ENCODE data around the gene TK2. TPM values are rescaled to one million over a fixed set of nuclear protein-coding genes. Genes with fewer than 3 reads are reported as not detected.
A peak's percentile ranks its signal among the peaks of the same experiment; 100 is the strongest.

TK2 gene
- total RNA-seq, 2 donors from 2014 or later = 7.9 to 11.5 TPM

- no peak for TF ChIP-seq CTCF (conservative IDR thresholded peaks at IDR 0.05)
- H3K36me3 ChIP-seq (ENCODE audit: control insufficient read depth, insufficient read depth, low read length) = no peaks in the 10 kb centered on the region
These were observed 30.2 kb downstream of the TK2 start for GRCh38 chr16:66519482-66520373.

GRCh38 chr16:66517586-66518263 lies 32.2 kb downstream of the TK2 start:
- H3K4me1 Mint-ChIP-seq = peaks cover 20% of the 10 kb centered on the region
- Histone ChIP-seq H3K36me3 (ENCODE audit: control insufficient read depth, insufficient read depth, low read length) (no peaks in the 10 kb centered on the region), H3K9ac (ENCODE audit: extremely low read depth, low read length, poor library complexity, severe bottlenecking) (no peak overlapping the region), H3K27me3 (ENCODE audit: control insufficient read depth, insufficient read depth, low read length, poor library complexity, severe bottlenecking) (no peaks in the 10 kb centered on the region), H3K4me3 (ENCODE audit: low read length) (no peak overlapping the region), H3K9me3 (ENCODE audit: control insufficient read depth, low read length) (no peaks in the 10 kb centered on the region), H3K27ac (ENCODE audit: low read depth, low read length) (peak overlapping the region; percentile 58), H3K4me1 (ENCODE audit: control insufficient read depth, insufficient read depth, low read length) (no peaks in the 10 kb centered on the region)
- WGBS, 2 experiments (ENCODE audit: insufficient coverage in 1 of 2, insufficient read length in 1 of 2) = 91 to 96% methylated on average over 8 of the region's 8 CpGs
- H3K27me3 Mint-ChIP-seq (ENCODE audit: insufficient read depth) = no peaks in the 10 kb centered on the region
- DNase-seq = peak; percentile 36
- TF ChIP-seq CTCF (conservative IDR thresholded peaks at IDR 0.05) = no peak
- peak overlapping the region; percentile 93 for H3K27ac Mint-ChIP-seq
- peaks cover 19% of the 10 kb centered on the region for H3K36me3 Mint-ChIP-seq (ENCODE audit: low read depth)
- no peak overlapping the region for H3K4me3 Mint-ChIP-seq
- peaks cover 8% of the 10 kb centered on the region for H3K9me3 Mint-ChIP-seq

More at GRCh38 chr16:66519482-66520373, 30.2 kb downstream of the TK2 start:
- H3K9ac ChIP-seq (ENCODE audit: extremely low read depth, low read length, poor library complexity, severe bottlenecking) = no peak overlapping the region
- no peak overlapping the region for H3K4me3 Mint-ChIP-seq
- H3K36me3 Mint-ChIP-seq (ENCODE audit: low read depth) = peaks cover 9% of the 10 kb centered on the region
- no peaks in the 10 kb centered on the region for H3K4me1 ChIP-seq (ENCODE audit: control insufficient read depth, insufficient read depth, low read length)
- H3K27ac Mint-ChIP-seq = no peak overlapping the region
- DNase-seq = peak; percentile 45
- H3K4me1 Mint-ChIP-seq = peaks cover 21% of the 10 kb centered on the region
- no peak overlapping the region for H3K27ac ChIP-seq (ENCODE audit: low read depth, low read length)
- H3K27me3 ChIP-seq (ENCODE audit: control insufficient read depth, insufficient read depth, low read length, poor library complexity, severe bottlenecking) = no peaks in the 10 kb centered on the region
- H3K9me3 ChIP-seq (ENCODE audit: control insufficient read depth, low read length) = no peaks in the 10 kb centered on the region
- WGBS, 2 experiments (ENCODE audit: insufficient coverage in 1 of 2, insufficient read length in 1 of 2) = 89 to 94% methylated on average over 8 to 11 of the region's 11 CpGs
- no peaks in the 10 kb centered on the region for H3K27me3 Mint-ChIP-seq (ENCODE audit: insufficient read depth)
- peaks cover 1% of the 10 kb centered on the region for H3K9me3 Mint-ChIP-seq
- H3K4me3 ChIP-seq (ENCODE audit: low read length) = no peak overlapping the region

GRCh38 chr16:66516808-66517585 lies 32.9 kb downstream of the TK2 start:
- H3K36me3 ChIP-seq (ENCODE audit: control insufficient read depth, insufficient read depth, low read length) = no peaks in the 10 kb centered on the region
- 57 to 75% methylated on average over 12 to 15 of the region's 15 CpGs for WGBS, 2 experiments (ENCODE audit: insufficient coverage in 1 of 2, insufficient read length in 1 of 2)
- H3K4me3 ChIP-seq (ENCODE audit: low read length) = no peak overlapping the region
- no peak overlapping the region for H3K9ac ChIP-seq (ENCODE audit: extremely low read depth, low read length, poor library complexity, severe bottlenecking)
- peak overlapping the region; percentile 58 for H3K27ac ChIP-seq (ENCODE audit: low read depth, low read length)
- Mint-ChIP-seq H3K27ac (peak overlapping the region; percentile 93), H3K36me3 (ENCODE audit: low read depth) (peaks cover 19% of the 10 kb centered on the region), H3K4me3 (no peak overlapping the region), H3K4me1 (peaks cover 21% of the 10 kb centered on the region), H3K27me3 (ENCODE audit: insufficient read depth) (no peaks in the 10 kb centered on the region), H3K9me3 (peaks cover 8% of the 10 kb centered on the region)
- no peak for TF ChIP-seq CTCF (conservative IDR thresholded peaks at IDR 0.05)
- no peaks in the 10 kb centered on the region for H3K9me3 ChIP-seq (ENCODE audit: control insufficient read depth, low read length)
- DNase-seq = peak; percentile 76
- H3K4me1 ChIP-seq (ENCODE audit: control insufficient read depth, insufficient read depth, low read length) = no peaks in the 10 kb centered on the region
- no peaks in the 10 kb centered on the region for H3K27me3 ChIP-seq (ENCODE audit: control insufficient read depth, insufficient read depth, low read length, poor library complexity, severe bottlenecking)
